ENCODE results near the gene RRBP1.

RRBP1 gene

DNA sequence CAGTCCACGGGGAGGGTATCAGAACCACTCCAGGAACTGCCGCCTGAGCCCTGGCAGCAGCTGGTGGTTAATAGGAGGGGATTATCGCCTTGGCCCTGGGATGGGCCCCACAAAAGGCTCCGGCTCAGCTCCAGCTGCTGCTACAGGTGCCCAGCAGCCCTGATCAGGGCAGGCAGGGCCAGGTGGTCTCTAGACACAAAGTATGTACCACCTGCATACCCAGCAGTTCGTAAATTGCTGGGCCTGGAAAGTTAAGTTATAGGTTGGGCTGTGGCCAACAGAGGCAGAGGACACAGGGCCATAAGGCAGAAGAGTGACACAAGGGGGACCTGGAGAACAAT is 35.1 kb downstream of the RRBP1 start:
- DNase-seq = no peak

DNA sequence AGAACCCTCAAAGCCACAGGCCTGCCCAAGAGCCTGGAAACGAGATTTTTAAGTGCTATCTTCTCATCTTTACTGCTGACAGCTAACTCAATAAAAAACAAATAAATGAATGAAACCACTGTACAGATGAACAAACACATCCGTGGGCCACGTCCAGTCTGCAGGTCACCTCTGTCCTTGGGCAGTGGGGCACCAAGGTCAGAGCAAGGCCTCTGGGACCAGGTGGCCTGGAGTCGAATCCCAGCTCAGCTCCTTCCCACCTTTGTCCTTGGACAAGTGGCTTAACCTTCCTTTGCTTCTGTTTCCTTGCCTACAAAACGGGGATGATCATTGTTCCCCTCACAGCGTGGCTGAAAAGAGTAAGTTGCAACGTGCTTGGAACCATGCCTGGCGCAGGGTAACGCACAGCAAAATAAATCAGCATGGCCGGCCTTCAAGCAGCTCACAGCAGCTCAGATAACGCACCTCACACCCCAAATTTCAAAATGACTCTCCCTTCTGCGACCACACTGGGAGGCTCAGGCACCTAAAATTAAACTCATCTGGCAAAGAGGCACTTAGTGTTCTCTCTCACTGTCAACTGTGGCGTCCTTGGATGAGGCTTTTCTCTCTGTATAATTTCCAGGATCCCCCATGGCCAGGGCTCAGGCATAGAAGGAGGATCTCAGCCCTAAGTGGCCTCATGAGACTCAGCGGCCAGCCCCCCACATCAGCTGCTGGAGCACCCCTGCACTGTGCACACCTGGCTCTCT is 35.7 kb downstream of the RRBP1 start:
- DNase-seq = no peak

DNA sequence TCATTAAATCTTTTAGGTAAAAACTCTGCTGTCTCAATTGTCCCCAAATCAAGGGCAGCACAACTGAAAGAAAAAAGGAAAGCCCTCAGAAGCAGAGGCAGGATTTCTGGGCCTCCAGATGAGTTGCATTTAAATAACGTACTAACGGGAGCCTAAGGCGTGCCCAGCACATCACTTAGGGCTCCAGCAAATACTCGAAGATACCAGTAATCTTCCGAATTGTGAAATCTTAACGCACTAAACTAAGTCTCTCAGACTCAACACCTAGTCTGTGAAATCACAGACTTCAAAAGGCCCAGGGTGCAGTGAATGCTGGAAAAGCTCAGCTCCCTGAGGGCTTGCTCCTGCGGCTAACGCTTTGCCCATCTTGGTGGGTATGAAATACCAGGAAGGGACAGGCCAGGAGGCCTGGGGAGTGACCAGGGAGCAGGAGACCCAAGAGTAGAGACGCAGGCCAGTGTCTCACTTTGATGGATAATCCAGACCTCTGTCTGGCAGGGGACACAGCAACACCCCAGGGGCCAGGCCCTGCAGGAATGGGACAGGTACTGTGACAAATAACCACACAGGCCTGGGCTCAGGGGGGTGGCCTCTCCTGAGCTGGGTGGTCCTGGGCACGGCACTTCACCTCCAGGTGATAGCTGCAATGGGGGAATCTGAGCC is 36.4 kb downstream of the RRBP1 start:
- DNase-seq = no peak

DNA sequence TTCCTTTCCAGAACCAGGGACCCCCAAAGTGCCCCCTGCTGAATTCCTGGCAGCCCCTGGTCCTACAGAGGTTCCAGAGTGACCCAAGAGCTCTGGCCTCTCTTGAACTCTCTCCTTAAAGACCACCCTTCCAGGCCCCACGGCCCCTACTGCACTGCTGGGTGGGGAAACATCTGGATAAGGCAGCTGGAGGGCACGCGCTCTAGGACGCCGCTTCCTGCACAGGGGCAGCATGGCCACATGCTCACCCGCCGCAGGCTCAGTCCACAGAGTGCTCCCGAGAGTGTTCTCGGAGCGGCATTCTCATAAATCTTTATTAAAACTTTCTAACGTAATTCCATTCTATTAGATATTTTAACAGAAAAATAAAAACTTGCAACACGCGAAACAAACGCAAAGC is 37.0 kb downstream of the RRBP1 start:
- no peak for DNase-seq

DNA sequence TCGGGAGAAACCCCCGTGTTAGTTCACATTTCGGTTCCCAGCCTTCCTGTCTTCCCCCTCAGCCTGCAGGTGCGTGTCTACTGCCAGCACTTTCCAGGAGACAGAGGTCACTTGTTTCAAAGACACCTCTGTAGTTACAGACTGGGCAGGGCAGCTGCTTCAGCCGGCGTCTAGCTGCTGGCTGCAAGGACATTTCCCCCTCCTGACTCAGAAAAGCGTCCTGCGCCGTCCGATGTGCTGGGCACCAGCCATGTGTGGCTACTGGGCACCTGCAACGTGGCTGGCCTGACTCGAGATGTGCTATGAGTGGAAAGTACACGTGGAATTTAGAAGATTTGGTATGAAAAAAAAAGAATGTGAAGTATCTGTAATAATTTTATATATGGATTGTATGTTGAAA is 37.6 kb downstream of the RRBP1 start:
- no peak for DNase-seq

DNA sequence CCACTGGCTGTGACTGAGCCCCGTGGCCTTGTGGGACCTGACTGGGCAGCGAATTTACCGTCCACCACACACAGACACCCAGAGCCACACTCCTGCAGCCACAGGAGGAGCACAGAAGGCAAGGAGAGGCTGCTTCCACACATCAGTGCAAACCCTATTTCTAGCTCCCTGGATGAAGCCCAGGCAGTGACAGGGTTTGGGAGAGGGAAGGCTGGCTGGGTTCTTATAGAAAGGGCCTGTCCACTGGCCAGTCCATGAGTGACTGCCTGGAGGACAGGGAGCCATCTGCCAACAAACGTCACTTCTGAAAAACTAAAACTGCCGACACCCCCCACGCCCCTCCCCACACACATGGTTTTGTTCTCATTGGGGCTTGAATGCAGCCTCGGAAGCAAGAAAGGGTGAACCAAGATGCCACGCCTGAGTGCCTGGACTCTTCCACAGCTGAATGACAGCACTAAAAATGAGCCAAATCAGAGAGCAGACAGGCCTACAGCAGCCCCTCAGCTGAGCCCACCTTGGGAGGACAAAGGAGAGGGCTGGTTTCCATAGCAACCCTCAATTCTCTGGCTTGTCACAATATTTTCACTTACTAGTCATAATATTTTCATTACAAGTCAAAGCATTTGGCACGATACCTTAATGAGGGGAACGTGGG is 38.4 kb downstream of the RRBP1 start:
- no peak for DNase-seq

DNA sequence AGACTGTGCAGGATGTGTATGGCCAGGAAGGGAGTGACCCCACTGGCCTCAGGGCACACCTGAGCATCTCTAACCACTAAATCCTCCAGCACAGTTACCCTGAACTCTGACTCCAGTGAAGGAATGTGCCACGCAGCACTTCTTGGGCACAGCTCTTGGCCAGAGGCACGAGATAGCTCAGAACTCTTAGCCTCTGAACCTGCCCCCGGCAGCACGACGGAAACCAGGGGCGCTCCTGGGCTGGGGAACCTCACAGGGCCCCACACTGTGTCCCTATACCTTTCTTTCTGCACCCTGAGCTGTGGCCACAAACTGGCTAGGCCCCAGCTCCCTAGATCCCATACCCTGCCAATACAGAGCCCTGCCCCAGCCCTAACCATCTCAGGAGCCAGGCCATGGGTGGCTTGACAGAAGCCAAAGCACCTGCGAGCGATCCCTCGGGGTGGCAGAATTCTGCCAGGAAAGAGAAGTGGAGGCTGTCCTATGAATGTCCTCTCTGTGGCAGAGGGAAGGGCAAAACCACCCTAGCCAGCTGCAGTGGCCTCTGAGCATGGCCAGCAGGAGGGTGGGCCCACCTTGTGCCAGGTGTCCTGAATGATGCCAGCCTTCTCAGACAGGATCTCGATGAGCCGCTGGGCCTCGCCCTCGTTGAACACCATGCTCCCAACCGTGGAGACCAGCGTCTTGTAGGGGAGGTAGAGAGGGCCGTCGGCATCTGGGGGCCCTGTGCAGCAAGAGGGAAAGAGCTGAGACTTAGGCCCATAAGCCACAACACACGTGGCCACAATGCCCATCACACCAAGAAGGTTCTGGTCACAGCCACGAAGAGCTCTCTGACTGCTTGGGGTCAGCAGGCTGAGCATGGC is 39.4 kb downstream of the RRBP1 start:
- no peak for DNase-seq

DNA sequence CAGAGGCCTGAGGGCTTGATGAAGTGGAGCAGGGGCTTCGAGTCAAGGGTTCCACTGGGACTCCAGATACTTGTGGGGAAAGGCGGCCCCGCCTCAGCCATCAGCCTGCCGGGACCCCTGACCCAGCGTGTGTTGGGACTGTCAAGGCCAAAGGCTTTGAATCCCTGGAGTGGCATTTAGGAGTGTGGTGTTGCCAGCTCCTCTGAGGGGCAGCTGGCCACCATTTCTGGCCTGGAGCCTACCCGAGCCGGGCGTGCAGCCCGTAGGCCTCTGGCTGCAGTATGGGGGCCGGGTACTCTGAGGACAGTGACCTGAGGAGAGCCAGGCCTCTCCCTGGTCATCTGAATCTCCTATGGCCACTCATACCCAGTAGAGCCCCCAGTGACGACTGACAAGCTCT is 40.0 kb downstream of the RRBP1 start:
- no peak for DNase-seq

DNA sequence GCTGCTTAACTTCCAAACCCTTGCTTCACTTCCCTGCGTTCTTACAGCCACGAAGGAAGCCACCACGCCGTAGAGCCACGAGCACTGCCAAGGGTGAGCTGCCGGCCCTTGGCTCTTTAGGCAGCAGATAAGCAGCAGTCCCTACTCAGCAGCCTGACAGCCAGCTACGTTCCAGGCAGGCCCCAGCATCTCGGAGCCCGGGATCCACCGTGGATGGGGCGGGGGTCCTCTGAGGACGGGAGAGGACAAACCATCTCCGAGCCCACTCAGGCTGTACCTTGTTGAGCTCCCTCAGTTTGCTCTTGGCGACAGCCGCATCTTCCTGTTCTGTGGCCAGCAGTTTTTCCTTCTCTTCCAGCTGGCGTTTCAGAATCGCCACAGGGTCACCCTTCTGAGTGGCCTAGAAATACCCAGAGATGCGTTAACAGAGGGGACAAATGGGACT is 40.5 kb downstream of the RRBP1 start:
- no peak for DNase-seq

DNA sequence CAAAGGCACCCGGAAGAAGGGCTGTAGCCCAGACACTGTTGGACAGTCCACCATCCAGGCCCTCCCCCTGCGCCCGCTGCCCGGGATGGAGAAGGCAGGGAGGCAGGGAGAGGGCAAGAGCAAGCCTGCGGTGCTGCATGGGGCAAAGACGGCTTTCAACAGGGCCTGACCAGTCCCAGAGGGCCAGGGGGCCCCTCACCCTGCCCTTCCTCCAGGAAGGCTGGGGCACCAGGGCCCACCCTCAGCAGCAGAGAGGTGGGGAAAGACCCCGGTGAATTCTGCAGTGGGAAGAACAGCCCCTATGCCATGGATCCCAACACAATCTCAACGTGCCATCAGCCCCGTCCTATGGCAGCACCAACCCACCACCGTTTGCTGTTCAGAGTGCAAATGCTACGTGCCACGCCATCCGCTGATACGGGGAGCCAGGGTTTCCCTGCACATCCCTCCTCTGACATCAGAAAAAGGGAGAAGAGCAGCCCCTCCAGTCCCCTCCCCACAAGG is 41.1 kb downstream of the RRBP1 start:
- DNase-seq = no peak

DNA sequence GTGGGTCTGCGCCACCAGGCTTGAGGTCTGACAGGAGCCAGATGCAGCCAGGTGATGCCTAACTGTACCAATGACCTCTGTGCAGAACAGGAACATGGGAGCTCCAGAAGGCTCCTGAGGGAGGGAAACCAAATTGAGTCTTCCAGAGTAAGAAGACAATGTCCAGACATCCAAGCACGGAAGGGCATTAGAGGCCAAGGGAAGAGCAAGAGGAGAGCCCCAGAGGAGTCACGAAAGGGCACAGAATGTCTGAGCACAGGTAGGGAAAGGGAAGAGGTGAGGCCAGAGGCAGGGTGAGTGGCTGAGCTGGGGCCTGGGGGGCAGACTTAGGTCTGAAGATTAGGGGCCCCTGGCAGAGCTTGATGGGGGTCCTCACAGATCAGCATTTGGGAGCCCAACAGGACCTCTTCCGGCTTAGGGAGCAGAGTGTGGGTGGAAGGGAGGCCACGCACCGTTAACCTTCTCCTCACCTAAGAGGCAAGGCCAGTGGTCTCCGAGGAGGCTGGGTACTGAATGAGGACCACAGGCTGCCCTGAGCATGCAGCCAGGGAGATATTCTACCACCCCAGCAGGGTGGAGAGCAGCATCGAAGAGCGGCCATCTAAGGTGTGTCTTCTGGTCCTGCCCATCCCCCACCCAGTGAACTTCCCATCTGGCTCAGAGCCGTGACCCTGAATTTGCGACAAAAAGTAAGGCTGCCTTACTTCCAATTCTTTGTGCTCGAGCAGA is 41.7 kb downstream of the RRBP1 start:
- DNase-seq = no peak

DNA sequence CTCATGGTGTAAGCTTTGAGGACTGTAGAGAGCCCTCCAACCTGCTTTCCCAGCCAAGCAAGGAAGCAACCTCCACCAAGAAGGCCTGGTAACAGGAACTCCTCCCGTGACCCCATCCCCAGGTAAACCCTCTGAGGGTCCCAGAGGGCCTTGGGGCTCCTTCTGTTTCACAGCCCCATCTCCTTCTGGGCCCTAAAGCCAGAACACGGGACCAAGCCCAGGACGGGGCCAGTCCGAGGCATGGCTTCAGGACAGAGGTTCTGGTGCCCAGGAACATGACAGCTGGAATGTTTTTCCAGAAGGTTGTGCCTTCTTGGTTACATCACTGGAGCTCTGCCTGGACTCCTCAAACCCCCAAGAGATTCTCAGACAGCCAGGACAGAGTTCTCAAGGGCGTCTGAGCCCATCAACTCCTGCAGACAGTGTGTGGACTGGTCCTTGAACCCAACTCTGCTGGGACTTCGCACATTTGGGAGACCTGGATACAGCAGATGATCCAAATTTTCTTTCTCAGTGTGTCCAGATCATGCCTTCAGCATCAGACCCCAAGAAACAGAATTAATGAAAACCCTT is 43.1 kb downstream of the RRBP1 start:
- no peak for DNase-seq

DNA sequence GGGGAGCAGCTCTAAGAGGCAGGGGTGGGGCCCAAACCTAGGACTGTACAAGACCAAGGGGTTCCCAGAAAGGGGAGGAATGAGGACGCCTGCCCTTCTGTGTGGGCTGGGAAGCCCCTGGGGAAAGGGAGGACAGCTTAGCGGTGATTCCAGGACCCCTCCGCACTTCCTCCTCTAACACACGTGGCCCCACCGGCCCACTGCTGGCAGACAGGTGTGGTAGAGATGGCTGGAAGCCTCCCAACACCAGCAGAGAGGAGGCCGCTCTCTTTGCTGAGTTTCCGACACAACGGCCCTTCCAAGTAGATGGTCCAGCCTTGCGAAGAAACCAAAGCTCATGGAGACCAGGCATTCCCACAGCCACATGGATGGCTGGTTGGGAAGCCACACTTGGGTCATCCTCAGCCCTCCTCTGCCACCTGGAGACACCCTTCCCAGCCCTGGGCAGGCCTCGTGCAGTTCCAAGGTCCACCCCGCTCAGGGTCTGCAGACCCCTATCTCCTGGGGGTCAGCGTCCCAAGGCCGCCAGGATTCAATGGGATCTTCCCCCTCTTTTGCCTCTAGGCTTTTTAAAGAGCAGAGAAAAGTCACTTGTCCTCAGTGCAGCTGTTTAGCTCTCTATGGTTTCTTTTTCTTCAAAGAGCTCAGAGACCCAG is 43.9 kb downstream of the RRBP1 start:
- DNase-seq = no peak

DNA sequence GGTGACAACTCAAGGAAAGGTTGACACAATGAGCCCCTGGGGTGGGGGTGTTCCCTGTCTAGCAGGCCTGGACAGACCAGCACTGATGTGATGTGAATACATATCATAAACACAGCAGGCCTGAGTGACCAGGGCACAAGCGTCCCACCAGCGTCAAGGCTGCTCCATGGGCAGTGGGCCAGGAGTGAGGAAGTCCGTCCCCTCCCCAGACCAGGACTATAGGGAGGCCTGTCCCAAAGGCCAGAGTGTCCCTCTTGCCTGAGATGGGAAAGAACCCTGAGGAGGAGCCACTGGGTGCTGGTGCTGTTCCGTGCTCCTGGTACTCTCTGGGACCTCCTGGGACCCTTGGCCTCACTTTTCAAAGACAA is 44.6 kb downstream of the RRBP1 start:
- DNase-seq = no peak

DNA sequence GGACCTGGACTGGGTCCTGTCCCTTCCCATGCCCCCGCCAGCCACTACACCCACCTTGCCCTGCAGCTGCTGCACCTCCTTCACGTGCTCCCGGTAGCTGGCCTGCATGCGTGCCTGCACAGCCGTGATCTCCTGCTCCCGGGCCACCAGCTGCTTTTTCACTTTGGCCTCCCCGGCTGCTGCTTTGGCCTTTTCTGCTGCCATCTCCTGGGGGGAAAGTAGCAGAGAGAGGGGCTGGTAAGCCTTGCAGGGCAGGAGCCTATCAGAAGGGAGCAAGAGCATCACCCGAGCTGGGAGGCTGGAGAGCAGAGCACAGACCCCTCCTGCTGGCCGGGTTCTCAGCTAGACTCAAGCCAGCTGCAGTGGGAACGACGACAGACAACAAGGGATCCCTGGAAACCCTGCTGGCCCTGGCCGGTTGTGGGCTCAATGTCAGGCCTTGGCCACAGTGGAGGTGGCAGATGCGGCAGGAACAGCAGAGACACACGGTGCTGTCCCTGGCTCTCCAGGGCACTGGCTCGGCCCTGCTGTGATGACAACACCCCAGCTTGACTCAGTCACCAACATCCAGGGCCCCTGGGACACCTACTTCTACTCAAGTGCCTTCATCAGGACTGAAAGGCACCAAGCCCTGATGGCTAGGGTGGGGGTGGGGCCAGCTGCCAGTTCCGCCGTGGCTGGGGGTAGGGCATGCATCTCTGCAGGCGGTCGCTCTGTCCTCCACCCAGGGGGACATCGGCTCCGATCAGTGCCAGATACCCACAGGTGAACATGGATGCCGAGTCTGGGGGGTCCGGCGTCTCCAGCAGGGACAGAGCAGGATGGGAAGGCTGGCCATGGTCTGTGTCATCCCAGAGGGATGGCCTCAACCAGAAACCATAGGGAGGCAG is 45.3 kb downstream of the RRBP1 start:
- DNase-seq = no peak

DNA sequence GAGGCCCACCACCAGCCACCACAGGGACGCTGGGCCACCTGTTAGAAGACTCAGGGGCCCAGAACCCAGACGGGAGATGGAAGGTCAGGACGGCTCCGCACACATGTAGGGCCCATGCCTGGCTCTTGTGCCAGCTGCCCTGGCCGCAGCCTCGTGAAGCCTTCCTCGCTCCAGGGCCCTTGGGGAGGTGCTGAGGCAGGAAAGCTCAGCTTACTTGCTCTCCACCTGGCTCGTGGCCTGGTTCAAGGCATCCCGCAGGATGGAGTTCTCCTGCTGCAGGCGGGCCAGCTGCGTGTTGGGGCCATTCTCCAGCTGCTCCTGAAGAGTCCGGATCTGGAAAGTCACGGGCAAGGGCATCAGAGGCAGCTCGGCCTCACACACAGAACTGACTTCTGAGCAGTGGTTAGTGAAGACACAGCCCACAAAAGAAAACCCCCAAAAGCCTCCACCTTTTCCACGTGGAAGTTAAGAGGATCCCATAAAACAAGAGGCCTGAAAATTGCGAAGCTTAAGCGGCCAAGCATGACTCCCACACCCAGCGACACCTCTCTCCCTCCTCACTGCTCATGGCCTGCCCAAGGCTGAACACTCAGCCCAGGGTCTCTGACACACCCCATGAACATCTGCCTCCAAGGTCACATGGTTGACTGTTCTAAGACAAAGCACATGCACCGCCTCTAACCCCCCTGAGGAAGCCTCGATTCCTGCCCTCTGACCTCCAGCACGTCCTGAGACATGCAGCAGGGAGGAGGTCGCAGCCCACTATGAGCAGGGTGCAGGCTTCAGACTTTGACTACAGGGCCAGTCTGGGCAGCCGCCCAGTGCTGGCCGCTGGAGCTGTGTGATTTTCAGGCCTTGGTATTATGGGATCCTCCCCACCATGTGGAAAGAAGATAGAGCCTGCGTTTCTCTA is 46.5 kb downstream of the RRBP1 start:
- DNase-seq = no peak

DNA sequence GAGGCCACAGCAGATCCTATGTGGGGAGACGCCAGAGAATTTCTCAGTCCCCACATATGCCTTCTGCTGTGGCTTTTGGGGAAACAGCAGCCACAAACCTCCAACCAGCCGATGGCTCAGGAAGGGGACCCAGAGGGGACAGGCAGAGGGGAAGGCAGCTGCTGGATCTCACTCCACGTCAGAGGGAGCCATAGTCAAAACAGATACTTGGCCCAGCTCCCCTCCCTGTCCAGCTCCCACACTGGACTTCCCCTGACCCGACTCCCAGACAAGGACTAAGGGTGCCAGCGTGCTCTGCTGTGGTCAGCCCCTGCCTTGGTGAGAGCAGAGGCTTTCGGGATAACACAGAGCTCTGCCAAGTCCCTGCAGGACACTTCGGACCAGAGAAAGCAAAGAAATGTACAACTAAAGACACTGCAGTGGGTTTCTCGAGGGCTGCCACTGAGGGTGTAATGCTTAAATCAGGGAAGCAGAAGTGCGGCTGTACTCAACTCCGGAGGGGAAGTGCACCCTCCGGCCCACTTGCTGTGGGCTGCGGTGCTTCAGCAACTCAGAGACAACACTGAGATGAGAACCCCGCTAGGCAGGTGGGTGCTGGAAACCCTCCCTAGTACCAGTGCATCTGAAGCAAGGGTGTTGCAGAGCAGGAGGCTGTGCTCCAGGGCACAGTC is 47.2 kb downstream of the RRBP1 start:
- DNase-seq = no peak

DNA sequence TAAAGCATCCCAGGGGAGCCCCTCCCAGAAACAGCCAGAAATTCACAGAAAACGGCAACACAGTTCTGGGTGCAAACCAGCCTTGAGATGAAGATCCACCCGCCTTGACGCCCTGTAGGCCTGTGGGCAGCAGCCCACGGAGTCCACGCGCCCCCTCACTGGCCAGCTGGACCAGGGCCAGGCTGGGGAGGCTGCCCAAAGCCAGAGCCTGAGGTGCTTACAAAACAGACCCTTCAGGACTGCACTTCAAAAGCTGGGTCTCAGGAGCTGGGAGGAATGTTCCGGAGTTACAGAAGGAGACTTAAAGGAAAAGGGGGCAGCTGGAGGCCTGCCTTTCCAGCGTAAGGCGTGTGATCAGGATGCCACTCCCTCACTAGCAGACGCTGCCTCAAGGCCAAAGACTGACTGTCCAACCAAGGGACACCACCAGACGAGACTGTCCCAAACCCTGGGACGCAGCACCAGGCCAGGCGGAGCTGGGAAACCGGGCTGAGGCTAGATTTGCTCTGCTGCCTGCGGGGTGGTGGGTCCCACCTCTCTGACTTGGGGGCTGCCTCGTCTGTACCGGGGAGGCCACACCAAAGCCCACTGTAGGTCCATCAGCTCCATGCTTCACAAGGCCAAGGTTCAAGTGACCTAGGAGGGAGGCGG is 48.1 kb downstream of the RRBP1 start:
- no peak for DNase-seq
